Activated CD4-positive, alpha-beta T cell treated with anti-CD3 and anti-CD28 coated beads for 24 hours (primary cell): ENCODE data around the gene MYL3.
"Not testable (repeated sequence)": the region's sequence is repeated elsewhere in the genome, so short reads cannot be mapped to it uniquely, and the experiment has no call there.

Experiments used
- DNase-seq, 2 donors: peaks; one replicate each; pipeline ENCODE4 v3.0.0-alpha.2; 2020; ENCODE audit warnings: low read depth in 2 of 2

The MYL3 gene

DNA sequence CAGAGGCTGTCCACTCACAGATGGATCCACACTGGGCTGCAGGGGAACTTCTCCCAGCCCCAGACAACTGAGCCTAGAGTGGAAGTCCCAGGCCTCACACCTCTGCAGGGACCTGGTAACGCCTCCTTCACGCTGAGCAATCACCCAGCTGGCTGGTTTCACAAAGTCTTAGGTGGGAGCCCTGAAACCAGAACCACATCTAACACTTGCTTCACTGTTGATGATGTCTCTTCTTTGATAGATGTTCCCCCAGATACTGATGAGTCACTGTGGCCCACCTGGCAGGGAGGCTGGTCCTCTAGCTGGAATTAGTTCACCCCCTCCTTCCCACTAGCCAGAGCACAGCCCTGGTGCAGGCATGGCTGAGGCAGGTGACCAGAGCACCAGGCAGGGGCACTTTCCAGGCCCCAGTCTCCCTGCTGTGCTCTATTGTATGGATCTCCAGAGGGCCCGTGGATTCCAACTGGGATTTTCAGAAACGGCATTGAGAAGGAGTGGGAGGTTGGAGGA, 33.5 kb downstream of the MYL3 start:
- DNase-seq: peak in 1 of 2 donors; percentile 19

DNA sequence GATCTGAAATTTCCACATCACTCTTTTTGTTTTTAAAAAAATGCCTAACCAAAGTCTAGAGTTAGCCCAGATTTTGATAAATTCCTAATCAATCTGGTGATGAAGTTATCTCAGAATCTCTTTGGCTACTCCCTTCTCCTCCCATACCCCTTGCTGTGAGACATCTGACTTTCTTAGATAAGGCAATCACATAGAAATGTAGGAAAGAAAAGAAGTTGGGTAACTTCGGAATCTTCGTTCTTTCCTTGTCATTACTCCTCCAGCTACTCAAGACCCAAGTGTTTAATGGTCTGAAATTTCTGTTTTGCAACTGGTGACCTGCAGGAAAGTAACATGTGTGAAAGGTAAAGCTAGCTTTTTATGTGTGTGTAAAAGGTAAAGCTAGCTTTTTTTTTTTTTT, 37.8 kb downstream of the MYL3 start:
- no peak for DNase-seq

DNA sequence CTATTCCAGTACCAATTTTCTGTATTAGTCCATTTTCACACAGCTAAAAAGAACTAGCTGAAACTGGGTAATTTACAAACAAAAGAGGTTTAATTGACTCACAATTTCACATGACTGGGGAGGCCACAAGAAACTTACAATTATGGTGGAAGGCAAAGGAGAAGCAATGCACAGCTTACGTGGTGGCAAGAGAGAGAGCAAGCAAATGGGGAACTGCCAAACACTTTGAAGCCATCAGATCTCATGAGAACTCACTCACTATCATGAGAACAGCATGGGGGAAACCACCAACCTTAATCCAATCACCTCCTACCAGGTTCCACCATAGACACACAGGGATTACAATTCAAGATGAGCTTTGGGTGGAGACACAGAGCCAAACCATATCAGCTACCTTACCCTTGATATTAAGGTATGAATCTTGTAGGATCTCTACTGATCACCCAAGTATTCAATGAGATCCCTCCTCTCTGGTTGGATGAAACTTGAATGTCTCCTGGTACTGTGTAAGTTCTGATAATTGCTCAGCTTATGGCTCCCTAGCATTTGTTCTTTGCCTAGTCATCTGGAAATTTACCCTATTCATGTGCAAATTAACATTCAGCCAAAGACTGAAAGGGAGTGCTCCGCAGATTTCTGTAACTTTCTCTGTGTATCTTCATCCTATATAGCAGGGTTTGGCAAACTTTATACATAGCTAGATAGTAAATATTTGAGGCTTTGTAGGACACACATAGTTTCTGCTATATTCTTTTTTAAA, 38.9 kb downstream of the MYL3 start:
- DNase-seq: no peak

DNA sequence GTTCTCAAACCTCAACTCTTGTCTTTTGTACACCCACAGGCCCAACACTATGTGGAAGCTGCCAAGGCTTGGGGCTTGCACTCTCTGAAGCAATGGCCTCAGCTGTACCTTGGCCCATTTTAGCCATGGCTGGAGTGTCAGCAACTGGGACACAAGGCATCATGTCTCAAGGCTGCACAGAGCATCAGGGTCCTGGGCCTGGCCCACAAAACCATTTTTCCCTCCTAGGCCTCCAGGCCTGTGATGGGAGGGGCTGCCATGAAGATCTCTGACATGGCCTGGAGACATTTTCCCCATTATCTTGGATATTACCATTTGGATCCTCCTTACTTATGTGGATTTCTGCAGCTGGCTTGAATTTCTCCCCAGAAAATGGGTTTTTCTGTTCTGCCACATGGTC, 39.9 kb downstream of the MYL3 start:
- DNase-seq: not testable (repeated sequence)

DNA sequence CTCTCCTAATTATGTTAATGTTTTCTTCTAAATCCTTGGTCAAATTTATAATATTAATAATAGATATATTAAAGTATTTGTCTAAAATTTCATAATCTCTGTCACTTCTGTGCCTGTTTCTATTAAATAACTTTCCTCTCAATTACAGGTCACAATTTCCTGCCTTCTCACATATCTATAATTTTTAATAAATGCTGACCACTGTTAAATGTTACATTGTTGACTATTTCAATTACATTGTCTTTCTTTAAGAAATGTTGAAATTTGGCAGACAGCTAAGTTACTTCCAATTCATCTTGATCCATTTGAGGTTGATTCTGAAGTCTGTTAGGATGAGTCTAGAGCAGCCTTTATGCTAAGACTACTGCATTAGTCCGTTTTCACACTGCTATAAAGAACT, 41.7 kb downstream of the MYL3 start:
- DNase-seq: no peak

DNA sequence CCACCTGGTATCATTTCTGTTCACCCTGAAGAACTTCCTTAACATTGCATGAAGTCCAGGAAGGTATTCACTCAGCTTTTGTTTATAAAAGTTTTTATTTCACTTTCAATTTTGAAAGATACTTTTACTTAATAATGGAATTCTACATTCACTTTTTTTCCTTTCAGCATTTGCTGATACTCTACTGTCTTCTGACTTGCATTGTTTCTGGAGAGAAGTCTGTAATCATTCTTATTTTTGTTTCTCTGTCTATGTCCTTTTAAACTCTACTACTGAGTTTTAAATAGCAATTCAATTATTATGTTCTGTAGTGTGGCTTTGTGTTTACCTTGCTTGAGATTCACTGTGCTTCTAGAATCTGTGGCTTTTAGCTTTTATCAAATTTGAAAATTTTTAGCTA, 42.4 kb downstream of the MYL3 start:
- no peak for DNase-seq

DNA sequence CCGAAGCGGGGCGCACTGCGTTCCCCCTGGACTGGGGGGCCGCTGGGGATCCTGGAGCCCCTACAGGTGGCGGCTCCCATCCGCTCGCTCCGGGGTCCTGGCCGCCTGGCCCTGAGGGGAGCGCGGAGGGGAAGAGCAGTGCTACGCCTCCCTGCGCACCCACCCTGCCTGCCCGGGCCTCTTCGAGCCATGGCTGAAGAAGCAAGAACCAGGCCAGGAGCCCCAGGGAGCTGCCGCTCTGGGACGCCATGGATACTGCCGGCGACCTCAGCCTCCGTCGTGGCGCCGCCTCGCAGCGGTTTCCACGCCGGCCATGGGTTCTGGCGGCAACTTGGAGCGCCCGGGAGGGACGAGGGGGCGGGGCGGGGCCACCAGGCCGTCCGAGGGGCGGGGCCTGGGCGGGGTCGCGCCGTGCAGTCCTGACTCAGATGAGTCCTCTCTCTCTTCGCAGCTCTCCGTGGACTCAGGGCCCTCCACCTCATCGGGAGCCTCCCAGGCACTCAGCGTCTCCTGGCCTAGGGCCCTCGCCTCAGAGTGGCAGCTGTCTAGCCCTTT, 50.9 kb downstream of the MYL3 start:
- peak; percentile 67 to 69 for DNase-seq

DNA sequence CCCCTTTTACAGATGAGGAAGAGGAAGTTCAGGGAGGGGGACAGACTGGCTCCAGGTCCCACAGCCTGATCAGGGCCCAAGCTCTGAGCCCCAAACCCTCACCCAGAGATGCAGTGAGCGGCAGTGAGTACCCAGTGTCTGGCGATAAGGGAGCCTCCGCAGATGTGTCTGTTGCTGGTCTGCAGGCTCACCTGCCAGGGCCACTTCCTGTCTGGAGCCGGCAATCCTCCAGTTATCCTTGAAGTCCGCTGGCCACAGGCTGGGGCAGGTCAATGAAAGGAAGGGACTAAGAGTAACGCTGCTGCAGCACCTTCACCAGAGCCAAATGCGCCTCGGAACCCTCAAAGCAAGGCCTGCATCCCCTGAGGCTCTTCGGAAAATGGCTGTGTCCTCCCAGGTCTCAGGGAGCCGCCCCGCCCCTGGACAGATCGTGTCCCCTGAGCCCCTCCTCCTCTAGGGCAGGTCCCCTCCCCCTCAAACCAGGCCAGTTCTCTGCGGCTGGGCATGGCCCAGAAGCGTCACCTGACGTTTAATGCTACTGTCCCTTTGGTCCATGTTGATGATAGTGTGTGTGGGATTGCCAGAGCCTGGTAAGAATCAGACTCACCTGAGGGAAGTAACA, 51.5 kb downstream of the MYL3 start:
- no peak for DNase-seq

DNA sequence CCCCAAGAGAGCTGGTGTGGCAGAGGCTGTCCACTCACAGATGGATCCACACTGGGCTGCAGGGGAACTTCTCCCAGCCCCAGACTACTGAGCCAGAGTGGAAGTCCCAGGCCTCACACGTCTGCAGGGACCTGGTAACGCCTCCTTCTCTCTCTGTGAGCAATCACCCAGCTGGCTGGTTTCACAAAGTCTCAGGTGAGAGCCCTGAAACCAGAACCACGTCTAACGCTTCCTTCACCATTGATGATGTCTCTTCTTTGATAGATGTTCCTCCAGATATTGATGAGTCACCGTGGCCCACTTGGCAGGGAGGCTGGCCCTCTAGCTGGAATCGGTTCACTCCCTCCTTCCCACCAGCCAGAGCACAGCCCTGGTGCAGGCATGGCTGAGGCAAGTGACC, 54.5 kb downstream of the MYL3 start:
- not testable (repeated sequence) for DNase-seq
